ENCODE data around the gene C15orf39.
A peak's percentile ranks its signal among the peaks of the same experiment; 100 is the strongest.

DNA sequence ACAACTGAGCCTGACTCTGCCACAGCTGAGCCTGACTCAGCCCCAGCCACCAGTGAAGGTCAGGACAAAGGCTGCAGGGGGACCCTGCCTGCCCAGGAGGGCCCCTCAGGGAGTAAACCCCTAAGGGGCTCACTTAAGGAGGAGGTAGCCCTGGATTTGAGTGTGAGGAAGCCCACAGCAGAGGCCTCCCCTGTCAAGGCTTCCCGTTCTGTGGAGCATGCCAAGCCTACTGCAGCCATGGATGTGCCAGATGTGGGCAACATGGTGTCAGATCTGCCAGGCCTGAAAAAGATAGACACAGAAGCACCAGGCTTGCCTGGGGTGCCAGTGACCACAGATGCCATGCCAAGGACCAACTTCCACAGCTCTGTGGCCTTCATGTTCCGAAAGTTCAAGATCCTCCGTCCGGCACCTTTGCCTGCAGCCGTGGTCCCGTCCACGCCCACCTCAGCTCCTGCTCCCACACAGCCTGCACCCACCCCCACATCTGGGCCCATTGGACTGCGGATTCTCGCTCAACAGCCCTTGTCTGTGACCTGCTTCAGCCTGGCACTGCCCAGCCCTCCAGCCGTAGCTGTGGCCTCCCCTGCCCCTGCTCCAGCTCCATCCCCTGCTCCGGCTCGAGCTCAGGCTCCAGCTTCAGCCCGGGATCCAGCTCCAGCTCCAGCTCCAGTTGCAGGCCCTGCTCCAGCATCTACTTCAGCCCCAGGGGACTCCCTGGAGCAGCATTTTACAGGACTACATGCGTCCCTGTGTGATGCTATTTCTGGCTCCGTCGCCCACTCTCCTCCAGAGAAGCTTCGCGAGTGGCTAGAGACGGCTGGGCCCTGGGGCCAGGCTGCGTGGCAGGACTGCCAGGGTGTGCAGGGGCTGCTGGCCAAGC lies 6.2 kb downstream of the C15orf39 start:
- TF ChIP-seq, protein P1, sequence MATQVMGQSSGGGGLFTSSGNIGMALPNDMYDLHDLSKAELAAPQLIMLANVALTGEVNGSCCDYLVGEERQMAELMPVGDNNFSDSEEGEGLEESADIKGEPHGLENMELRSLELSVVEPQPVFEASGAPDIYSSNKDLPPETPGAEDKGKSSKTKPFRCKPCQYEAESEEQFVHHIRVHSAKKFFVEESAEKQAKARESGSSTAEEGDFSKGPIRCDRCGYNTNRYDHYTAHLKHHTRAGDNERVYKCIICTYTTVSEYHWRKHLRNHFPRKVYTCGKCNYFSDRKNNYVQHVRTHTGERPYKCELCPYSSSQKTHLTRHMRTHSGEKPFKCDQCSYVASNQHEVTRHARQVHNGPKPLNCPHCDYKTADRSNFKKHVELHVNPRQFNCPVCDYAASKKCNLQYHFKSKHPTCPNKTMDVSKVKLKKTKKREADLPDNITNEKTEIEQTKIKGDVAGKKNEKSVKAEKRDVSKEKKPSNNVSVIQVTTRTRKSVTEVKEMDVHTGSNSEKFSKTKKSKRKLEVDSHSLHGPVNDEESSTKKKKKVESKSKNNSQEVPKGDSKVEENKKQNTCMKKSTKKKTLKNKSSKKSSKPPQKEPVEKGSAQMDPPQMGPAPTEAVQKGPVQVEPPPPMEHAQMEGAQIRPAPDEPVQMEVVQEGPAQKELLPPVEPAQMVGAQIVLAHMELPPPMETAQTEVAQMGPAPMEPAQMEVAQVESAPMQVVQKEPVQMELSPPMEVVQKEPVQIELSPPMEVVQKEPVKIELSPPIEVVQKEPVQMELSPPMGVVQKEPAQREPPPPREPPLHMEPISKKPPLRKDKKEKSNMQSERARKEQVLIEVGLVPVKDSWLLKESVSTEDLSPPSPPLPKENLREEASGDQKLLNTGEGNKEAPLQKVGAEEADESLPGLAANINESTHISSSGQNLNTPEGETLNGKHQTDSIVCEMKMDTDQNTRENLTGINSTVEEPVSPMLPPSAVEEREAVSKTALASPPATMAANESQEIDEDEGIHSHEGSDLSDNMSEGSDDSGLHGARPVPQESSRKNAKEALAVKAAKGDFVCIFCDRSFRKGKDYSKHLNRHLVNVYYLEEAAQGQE (IDR thresholded peaks at IDR 0.05; ENCODE audit: insufficient replicate concordance, low read depth): no peak
- TF ChIP-seq, protein P2, sequence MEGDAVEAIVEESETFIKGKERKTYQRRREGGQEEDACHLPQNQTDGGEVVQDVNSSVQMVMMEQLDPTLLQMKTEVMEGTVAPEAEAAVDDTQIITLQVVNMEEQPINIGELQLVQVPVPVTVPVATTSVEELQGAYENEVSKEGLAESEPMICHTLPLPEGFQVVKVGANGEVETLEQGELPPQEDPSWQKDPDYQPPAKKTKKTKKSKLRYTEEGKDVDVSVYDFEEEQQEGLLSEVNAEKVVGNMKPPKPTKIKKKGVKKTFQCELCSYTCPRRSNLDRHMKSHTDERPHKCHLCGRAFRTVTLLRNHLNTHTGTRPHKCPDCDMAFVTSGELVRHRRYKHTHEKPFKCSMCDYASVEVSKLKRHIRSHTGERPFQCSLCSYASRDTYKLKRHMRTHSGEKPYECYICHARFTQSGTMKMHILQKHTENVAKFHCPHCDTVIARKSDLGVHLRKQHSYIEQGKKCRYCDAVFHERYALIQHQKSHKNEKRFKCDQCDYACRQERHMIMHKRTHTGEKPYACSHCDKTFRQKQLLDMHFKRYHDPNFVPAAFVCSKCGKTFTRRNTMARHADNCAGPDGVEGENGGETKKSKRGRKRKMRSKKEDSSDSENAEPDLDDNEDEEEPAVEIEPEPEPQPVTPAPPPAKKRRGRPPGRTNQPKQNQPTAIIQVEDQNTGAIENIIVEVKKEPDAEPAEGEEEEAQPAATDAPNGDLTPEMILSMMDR (IDR thresholded peaks at IDR 0.05; ENCODE audit: insufficient read depth, low read length): no peak
- TF ChIP-seq GABPA (IDR thresholded peaks at IDR 0.05; ENCODE audit: low read depth) (no peak), POLR2AphosphoS5 (IDR thresholded peaks at IDR 0.05; ENCODE audit: low read depth) (peak; percentile 23; the same call in 1 of the 2 replicates)

Measured in HL-60 (cell line).